MM.1S (cell line): ENCODE data around the gene FAM20C.

Experiments
- EZH2 ChIP-seq: fragments of 300-600 bp; sonication (generic); optimal IDR thresholded peaks from 2 replicates; pipeline ENCODE3; 2017; ENCODE audit warnings: low read depth, mild to moderate bottlenecking, antibody characterized with exemption, low read length, mixed read lengths
- EZH2phosphoT487 ChIP-seq: fragments of 300-600 bp; sonication (generic); IDR thresholded peaks from 2 replicates; pipeline ENCODE4 v1.6.1; 2018; ENCODE audit warnings: antibody characterized with exemption, low read length
- TF ChIP-seq, protein P1 (sequence below): fragments of 300-600 bp; sonication (generic); IDR thresholded peaks from 2 replicates; pipeline ENCODE4 v1.5.1; 2016; ENCODE audit warnings: antibody characterized with exemption, low read length, mixed read lengths

DNA sequence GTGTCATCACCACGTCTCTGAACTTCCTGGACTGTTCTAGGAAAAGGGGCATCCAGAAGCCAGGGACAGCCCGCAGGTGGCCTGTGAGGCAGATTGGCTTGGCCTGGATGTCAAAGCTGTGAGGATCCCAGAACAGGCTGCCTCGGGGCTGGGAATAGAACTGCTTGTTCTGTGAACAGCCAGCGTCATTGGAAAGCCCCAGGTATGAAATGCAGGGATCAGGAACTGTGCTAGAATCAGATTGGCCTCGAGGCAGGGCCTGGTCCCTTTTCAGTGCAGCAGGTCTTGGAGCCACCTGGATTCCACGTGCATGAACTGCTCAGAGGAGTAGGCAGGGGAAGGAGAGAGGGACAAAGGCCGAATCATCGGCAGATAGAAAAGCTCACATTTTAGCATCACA is 44.6 kb downstream of the FAM20C start:
- TF ChIP-seq, protein P1, sequence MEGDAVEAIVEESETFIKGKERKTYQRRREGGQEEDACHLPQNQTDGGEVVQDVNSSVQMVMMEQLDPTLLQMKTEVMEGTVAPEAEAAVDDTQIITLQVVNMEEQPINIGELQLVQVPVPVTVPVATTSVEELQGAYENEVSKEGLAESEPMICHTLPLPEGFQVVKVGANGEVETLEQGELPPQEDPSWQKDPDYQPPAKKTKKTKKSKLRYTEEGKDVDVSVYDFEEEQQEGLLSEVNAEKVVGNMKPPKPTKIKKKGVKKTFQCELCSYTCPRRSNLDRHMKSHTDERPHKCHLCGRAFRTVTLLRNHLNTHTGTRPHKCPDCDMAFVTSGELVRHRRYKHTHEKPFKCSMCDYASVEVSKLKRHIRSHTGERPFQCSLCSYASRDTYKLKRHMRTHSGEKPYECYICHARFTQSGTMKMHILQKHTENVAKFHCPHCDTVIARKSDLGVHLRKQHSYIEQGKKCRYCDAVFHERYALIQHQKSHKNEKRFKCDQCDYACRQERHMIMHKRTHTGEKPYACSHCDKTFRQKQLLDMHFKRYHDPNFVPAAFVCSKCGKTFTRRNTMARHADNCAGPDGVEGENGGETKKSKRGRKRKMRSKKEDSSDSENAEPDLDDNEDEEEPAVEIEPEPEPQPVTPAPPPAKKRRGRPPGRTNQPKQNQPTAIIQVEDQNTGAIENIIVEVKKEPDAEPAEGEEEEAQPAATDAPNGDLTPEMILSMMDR, result no peak
- TF ChIP-seq EZH2 (no peak), EZH2phosphoT487 (no peak)
